ENCODE data around the gene CPNE5.

CPNE5 gene

DNA sequence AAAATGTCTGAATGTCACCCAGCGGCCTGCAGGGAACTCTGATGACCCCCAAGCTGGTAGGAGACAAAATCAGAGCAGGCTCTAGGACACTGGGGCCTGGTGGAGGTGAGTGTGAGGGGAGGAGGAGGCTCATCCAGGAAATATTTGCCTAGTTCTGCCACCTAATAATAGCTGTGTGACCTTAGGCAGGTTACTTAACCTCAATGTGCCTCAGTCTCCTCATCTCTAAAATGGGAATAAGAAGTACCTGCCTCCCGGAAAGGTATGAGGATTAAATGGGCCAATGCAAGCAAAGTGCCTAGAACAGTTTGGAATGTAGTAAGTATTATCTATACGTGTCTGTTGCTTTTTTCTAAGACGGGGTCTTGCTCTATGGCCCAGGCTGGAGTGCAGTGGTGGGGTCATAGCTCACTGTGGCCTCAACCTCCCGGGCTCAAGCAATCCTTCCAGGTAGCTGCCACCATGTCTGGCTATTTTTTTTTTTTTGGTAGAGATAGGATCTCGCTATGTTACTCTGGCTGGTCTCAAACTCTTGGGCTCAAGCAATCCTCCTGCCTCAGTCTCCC is 81.2 kb downstream of the CPNE5 start:
- DNase-seq = no peak

DNA sequence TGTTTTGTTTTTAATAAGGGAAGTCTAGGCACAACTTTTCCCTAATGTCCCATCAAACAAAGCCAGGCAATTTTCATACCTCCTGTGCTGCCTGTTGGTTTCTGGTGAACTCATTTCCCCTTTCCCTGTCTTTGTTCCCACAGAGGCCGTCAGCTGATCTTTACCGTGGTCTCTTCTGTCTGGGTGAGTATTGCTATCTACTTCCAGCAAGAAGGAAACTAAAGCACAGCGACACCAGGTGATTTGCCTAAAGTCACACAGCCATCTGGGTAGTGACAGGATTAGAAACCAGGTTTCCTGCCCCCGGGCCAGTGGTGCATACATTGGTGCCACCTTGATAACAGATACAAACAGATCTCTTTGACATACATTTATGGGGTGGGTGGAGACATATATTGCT is 82.0 kb downstream of the CPNE5 start:
- DNase-seq = peak; percentile 78

DNA sequence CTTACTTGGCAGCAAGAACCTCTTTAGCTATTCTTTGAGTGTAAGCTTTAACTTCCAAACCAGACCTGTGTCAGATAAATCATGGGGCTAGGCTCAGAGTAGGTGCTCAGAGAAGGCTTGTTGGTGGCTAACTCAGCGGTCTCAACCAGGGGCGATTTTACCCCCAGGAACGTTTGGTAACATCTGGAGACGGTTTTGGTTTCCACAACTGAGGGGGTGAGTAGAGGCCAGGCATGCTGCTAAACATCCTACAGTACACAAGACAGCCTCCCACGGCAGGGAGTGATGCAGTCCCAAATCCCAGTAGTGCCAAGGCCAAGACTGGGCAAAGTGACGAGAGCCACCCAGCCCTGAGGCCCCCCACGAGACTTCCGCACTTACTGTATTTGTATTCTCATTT is 82.5 kb downstream of the CPNE5 start:
- no peak for DNase-seq

GRCh38 chr6:36755435-36756348 is 83.6 kb downstream of the CPNE5 start:
- peak; percentile 96 for DNase-seq

DNA sequence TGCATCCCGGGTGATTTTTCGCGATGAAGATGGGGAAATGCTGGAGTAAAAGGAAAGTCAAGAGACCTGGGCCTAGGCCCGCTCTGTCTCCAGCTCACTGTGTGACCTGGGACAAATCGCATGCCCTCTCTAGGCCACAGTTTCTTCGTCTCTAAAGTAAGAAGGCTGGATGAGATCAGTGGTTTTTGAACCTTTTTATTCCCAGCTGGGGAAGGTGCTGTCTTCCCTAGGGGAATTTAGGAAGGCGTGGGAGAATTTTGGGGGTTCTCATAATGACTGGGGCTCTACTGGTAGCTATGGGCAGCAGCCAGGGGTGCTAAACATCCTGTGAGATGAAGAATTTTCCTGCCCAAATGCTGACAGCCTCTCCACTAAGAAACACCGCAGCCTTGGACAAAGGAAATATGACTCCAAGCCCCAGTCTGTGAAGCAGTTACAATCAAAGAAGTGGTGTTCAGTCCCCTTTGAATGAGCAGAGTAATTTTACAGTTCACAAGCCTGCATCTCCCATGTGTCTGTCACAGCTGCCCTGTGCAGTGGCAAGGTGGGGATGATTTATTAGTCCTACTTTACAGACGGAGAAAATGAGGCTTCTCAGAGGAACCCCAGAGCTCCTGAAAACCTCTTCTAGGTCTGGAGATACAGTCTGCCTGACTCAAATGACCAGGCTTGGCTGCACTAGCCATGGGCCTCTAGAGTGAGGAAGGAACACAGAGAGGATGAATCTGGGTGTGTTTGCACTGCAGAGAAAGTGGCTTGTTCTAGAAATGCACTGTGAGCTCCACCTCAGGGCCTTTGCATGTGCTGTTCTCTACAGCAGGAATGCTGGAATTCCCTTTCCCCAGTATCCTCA is 84.4 kb downstream of the CPNE5 start:
- no peak for DNase-seq

- DNase-seq = no peak
Observed at GRCh38 chr6:36753671-36754405, 85.4 kb downstream of the CPNE5 start.

DNA sequence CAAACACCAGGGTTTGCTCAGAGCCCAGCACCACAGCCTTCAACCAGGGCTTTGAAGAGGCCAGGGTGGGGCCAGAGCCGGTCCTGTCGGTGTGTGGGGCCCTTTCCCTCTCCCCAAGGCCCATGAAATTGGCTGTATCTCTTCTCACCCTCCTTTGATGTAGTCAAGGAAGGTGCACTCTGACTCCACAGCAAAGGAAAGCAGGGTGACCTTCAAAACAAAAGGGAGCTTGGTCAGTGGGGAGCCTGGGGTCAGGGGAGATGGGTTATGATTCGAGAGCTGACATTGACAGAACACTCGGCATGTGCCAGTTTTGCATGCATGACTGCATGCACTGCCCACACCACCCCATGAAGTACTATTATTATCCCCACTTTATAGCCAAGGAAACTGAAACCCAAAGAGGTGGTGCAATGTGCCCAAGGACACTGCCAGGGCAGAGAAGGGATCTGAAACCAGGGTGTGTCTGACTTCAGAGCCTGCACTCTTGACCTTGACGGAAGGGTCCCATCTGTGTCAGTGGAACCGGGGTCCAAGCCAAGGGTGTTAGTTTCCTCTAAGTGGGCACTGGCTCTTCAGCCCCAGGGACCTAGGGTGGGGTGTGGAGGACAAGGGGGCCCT is 86.2 kb downstream of the CPNE5 start:
- peak; percentile 37 for DNase-seq

DNA sequence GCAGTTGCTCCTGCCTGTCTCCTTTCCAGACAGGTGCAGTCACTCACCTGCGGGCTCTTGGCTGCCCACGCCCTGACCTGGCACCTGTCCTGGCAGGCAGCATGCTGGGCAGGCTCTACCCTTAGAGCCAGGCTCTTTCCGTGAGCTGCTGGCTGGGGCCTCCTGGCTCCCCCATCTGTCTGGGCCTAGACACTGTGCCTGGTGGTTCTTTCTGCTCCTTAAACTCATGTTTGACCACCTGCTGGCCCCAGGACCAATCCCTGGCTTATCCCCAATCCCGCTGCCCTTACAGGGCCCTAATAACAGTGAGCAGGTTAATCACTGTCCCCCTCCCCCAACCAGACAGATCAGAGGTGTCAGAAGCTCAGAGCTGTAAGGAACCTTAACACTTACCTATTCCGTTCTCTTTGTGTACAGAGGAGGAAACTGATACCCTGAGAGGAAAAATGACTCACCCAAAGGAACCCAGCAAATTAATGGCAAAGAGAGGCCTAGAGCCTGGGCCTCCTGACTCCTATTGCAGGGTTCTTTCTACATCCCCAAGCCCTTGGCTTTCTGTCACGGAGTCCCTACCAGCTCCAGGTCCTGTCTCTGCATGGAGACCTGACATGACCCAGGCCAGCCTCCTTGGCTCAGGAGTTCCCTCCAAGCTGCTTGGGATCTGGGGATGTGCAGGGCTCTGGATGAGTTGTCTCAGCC is 86.9 kb downstream of the CPNE5 start:
- peak; percentile 78 for DNase-seq

DNA sequence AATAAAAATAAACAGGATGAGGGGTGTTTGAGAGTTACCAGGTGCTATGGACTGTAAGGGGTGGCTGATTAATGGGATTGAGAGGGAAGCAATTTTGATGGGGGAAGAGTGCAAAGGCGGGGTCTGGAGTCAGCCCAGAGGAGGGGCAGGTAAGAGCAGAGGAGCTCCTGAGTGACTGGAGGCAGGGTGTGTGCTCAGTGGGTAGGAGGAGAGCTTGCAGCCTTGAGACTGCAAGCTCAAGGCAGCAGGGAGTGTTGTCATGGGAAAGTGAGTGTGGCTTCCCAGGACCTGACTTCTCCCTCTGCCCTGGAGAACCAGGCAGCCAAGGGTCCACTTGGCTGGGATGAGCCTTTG is 87.4 kb downstream of the CPNE5 start:
- DNase-seq = no peak

DNA sequence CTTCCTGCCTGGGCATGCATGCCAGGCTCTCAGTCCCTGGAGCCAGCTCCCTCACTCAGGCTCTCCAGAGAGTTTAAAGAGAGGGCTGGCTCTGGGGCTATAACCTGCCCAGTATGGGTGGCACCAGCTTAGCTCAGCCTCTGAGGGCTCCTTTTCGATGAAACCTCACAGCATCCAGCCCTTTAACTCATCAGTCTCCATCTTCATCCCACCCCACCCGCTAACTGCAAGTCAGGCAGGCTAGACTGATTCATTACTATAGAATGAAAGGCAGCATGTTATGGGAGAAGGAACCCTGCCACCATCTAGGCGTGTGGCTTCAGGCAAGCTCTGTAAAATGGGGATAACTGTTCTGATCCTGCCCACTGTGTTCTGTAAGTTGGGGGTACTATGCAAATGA is 88.2 kb downstream of the CPNE5 start:
- DNase-seq = no peak

- no peak for DNase-seq
Observed at GRCh38 chr6:36749829-36750489, 89.3 kb downstream of the CPNE5 start.

DNA sequence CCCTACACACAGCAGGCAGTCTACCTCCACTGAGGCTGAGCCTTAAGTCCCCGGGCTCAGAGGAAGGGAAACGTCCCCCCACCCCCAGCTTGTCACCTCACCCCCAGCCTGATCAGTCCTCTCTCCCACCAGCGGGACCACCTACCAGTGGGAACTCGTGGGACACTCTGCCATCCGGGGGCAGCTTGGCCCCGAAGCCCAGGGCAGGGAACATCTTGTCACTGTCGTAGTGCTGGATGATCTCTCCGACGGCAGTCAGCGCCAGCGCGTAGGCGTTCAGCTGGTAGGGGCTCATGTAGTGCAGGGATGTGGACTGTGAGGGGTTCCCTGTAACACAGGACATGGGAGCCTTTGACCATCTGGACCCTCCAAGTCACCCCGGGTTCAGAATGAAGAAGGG is 93.0 kb downstream of the CPNE5 start:
- DNase-seq = no peak

DNA sequence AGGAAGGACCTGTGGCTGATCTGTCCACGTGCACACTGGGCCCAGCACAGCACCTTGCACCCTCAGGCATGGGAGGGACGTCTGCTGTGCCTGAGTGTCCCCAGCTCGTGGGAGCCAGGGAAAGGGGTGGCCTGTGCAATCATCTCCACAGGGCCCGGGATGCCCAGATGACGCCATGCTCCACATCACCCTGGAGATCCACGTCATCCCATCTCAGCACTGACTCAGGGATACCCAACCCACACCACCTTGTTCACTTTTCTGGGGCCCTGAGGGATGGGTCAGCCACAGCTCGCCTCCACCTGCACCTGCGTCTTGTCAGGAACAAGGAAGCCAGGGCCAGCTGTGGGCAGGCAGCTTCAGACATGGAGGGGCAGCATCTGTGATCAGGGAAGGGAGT is 93.4 kb downstream of the CPNE5 start:
- DNase-seq = no peak

DNA sequence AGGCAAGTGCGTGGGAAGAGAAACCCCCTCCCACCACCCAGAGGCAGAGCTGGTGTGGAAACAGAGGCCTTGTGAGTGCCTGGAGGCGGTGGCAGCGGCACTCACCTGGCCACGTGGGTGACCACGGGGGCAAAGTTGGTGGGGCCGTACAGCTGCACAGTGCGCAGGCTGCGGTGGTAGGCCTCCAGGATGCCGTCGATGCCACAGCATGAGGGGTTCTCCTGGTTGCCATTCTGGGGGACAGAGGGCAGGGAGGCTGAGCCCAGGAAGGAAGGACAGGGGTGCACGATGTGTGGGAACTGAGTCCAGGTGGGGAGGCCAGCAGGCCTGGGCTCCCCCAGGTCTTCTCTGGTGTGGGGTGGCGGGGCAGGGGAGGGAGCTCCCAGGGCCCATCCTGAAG is 94.0 kb downstream of the CPNE5 start:
- no peak for DNase-seq

GRCh38 chr6:36744304-36744673 is 95.0 kb downstream of the CPNE5 start:
- DNase-seq = no peak

DNA sequence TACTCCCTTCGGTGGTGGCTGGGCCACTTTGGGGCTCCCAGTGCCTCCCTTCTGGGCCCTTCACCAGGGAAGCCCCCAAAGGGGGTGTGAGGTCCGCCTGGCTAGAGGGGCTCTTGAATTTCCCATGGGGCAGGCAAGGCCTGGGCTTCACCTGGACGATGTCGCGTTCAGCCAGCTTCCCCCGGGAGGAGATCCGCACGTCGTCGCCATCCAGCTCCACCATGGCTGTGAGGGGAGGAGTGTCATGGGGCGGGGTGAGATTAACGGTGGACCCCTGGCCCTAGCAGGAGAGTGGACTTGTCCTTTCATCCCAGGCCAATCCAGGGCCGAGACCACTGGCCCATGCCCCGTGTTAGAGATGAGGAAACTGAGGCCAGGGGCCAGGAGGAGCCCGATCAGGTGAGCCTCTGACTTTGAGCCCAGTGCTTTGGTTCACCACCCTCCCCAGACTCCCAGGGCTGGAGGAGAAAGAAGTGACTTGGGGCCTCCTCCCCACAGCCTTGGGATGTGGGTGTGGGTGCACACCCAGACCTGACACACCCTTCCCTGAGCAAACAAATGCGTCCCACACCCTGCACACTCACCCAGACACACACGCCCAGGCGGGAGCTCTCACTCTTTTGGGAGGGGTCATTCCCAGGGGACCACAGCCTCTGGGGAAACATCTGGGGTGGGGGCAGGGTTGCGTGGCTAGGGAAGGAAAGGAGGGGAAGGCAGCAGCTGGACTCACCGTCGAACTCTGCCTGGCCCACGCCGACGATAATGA is 95.5 kb downstream of the CPNE5 start:
- no peak for DNase-seq

- no peak for DNase-seq
Observed at GRCh38 chr6:36743032-36743431, 96.2 kb downstream of the CPNE5 start.

- no peak for DNase-seq
Observed at GRCh38 chr6:36742146-36742545, 97.1 kb downstream of the CPNE5 start.

GRCh38 chr6:36740818-36741179 is 98.4 kb downstream of the CPNE5 start:
- no peak for DNase-seq

- DNase-seq = no peak
Observed at GRCh38 chr6:36739947-36740817, 99.1 kb downstream of the CPNE5 start.
